ENCODE data around the gene PROCA1.

The PROCA1 gene

DNA sequence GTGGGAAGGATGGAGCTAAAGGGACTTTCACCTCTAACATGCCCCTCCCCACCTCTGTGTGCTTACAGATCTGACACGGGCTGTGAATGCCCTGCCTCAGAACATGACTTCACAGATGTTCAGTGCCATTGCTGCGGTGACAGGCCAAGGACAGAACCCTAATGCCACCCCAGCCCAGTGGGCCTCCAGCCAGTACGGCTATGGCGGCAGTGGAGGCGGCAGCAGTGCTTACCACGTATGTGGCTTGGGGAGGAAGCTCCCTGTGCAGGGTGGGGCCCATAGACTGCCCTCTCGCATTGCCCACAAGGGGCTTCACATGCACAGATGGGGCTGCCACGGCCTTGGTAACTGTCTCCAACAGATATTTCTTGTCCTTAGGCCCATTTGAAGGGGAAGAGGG lies 11.4 kb downstream of the PROCA1 start:
- Histone ChIP-seq H3K36me3 (replicated peaks; ENCODE audit: low read depth, low read length) (peaks cover 73% of the 10 kb centered on the region), H3K4me1 (ENCODE audit: low read length) (no peaks in the 10 kb centered on the region), H4K20me1 (ENCODE audit: insufficient read depth, low read length) (no peaks in the 10 kb centered on the region)

DNA sequence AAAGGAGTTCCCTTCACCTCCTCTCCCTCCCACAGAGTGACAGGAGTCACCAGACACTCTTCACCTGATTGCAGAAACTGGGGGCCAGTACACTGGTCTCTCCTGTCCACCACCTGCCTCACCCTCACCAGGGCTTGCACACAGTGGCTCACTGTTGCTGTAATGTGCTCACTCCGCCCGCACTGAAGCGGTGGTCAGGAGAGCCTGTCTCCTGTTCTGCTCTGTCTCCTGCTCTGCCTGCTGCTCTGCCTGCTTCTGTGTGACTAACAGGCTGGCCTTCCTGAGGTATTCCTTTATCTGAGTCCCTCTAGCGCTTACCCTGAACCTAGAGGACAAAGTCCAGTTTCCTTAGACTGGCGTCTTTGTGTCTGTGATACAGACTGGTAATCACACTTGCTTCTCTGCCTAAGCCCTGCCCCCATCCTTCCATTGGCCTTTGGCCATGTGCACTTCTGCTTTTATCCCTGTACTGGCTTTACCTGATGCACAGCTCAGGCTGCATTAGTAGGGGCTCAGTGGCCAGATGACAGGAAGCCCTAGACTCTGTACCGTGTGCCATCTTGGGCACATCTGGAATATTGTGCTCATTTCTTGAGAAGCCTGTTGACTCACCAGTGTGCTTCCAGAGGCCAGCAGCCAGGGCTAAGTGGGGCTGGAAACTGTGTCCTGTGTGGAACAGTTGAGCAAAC lies 13.3 kb downstream of the PROCA1 start:
- no peak overlapping the region for H2AFZ ChIP-seq (ENCODE audit: low read depth, low read length)
- H3K9me3 ChIP-seq (ENCODE audit: insufficient read depth, low read length): no peaks in the 10 kb centered on the region
- TF ChIP-seq, protein P1, sequence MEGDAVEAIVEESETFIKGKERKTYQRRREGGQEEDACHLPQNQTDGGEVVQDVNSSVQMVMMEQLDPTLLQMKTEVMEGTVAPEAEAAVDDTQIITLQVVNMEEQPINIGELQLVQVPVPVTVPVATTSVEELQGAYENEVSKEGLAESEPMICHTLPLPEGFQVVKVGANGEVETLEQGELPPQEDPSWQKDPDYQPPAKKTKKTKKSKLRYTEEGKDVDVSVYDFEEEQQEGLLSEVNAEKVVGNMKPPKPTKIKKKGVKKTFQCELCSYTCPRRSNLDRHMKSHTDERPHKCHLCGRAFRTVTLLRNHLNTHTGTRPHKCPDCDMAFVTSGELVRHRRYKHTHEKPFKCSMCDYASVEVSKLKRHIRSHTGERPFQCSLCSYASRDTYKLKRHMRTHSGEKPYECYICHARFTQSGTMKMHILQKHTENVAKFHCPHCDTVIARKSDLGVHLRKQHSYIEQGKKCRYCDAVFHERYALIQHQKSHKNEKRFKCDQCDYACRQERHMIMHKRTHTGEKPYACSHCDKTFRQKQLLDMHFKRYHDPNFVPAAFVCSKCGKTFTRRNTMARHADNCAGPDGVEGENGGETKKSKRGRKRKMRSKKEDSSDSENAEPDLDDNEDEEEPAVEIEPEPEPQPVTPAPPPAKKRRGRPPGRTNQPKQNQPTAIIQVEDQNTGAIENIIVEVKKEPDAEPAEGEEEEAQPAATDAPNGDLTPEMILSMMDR (IDR thresholded peaks at IDR 0.05; ENCODE audit: low read depth, low read length): no peak
- no peak for TF ChIP-seq EZH2phosphoT487 (IDR thresholded peaks at IDR 0.05; ENCODE audit: low read depth)
- H3K4me2 ChIP-seq (ENCODE audit: low read length): no peak overlapping the region
- no peak overlapping the region for H3K27ac ChIP-seq (ENCODE audit: low read length)
- H3K4me1 ChIP-seq (ENCODE audit: low read length): no peaks in the 10 kb centered on the region
- peaks cover 80% of the 10 kb centered on the region for H3K36me3 ChIP-seq (replicated peaks; ENCODE audit: low read depth, low read length)
- H3K27me3 ChIP-seq (ENCODE audit: low read depth, low read length): no peaks in the 10 kb centered on the region
- no peaks in the 10 kb centered on the region for H3K79me2 ChIP-seq (ENCODE audit: low read length)
- no peaks in the 10 kb centered on the region for H4K20me1 ChIP-seq (ENCODE audit: insufficient read depth, low read length)
- no peak overlapping the region for H3K4me3 ChIP-seq (ENCODE audit: low read length)
- H3K9ac ChIP-seq (ENCODE audit: low read length): no peak overlapping the region

More for the DNA sequence above, 11.4 kb downstream of the PROCA1 start:
- Histone ChIP-seq H3K4me3 (ENCODE audit: low read length) (no peak overlapping the region), H3K9me3 (ENCODE audit: insufficient read depth, low read length) (no peaks in the 10 kb centered on the region), H3K27ac (ENCODE audit: low read length) (no peak overlapping the region), H2AFZ (ENCODE audit: low read depth, low read length) (no peak overlapping the region), H3K27me3 (ENCODE audit: low read depth, low read length) (no peaks in the 10 kb centered on the region), H3K9ac (ENCODE audit: low read length) (no peak overlapping the region), H3K4me2 (ENCODE audit: low read length) (no peak overlapping the region), H3K79me2 (ENCODE audit: low read length) (no peaks in the 10 kb centered on the region)
- no peak for TF ChIP-seq EZH2phosphoT487 (IDR thresholded peaks at IDR 0.05; ENCODE audit: low read depth)
- TF ChIP-seq, protein P1 (IDR thresholded peaks at IDR 0.05; ENCODE audit: low read depth, low read length): no peak

DNA sequence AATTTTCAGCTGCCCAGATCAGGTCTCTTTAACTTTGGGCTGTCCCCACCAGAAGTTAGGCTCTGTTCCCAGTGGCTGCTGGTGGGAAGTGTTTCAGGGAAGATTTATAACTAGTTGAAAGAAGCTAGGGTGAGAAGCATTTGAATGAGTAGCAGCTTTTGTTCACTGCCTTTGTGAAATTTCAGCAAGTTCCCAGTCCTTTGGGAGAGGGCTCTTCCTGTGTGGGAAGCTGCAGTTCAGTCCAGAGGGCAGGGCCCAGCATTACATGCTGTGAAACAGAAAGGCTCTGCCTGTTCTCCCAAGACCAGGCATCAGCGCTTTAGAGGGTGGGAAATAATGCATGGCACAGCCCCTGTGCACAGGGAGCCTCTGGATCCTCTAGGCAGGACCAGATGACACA lies 17.8 kb downstream of the PROCA1 start:
- no peaks in the 10 kb centered on the region for H3K9me3 ChIP-seq (ENCODE audit: insufficient read depth, low read length)
- H3K4me1 ChIP-seq (ENCODE audit: low read length): no peaks in the 10 kb centered on the region
- no peak overlapping the region for H3K4me2 ChIP-seq (ENCODE audit: low read length)
- H3K4me3 ChIP-seq (ENCODE audit: low read length): no peak overlapping the region
- no peak overlapping the region for H3K27ac ChIP-seq (ENCODE audit: low read length)
- no peak overlapping the region for H2AFZ ChIP-seq (ENCODE audit: low read depth, low read length)
- H3K36me3 ChIP-seq (replicated peaks; ENCODE audit: low read depth, low read length): peaks cover 62% of the 10 kb centered on the region
- H3K79me2 ChIP-seq (ENCODE audit: low read length): no peaks in the 10 kb centered on the region
- no peaks in the 10 kb centered on the region for H3K27me3 ChIP-seq (ENCODE audit: low read depth, low read length)
- TF ChIP-seq, protein P1 (IDR thresholded peaks at IDR 0.05; ENCODE audit: low read depth, low read length): no peak
- no peak for TF ChIP-seq EZH2phosphoT487 (IDR thresholded peaks at IDR 0.05; ENCODE audit: low read depth)
- H4K20me1 ChIP-seq (ENCODE audit: insufficient read depth, low read length): no peaks in the 10 kb centered on the region
- H3K9ac ChIP-seq (ENCODE audit: low read length): no peak overlapping the region

DNA sequence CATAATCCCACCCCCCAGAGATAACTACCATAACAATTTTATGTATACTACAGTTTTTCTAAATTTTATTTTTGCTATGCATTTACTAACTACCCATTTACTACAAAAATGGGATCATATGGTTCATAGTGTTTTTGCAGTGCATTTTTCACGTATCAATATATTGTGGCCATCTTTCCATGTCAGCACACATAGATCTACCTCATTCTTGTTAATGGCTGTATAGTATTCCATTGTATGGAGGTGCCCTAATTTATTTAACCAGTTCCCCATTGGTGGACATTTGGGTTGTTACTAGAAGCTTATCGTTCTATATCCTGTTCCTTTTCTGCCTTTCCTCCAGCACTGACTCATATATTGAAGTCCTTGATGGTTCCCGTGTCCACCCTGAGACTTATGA lies 22.7 kb downstream of the PROCA1 start:
- H2AFZ ChIP-seq (ENCODE audit: low read depth, low read length): no peak overlapping the region
- H3K36me3 ChIP-seq (replicated peaks; ENCODE audit: low read depth, low read length): peaks cover 68% of the 10 kb centered on the region
- no peaks in the 10 kb centered on the region for H3K79me2 ChIP-seq (ENCODE audit: low read length)
- no peaks in the 10 kb centered on the region for H3K4me1 ChIP-seq (ENCODE audit: low read length)
- no peaks in the 10 kb centered on the region for H3K9me3 ChIP-seq (ENCODE audit: insufficient read depth, low read length)
- no peak overlapping the region for H3K4me2 ChIP-seq (ENCODE audit: low read length)
- H4K20me1 ChIP-seq (ENCODE audit: insufficient read depth, low read length): no peaks in the 10 kb centered on the region
- H3K27ac ChIP-seq (ENCODE audit: low read length): no peak overlapping the region
- no peak overlapping the region for H3K9ac ChIP-seq (ENCODE audit: low read length)
- TF ChIP-seq EZH2phosphoT487 (IDR thresholded peaks at IDR 0.05; ENCODE audit: low read depth): no peak
- TF ChIP-seq, protein P1 (IDR thresholded peaks at IDR 0.05; ENCODE audit: low read depth, low read length): no peak
- no peak overlapping the region for H3K4me3 ChIP-seq (ENCODE audit: low read length)
- H3K27me3 ChIP-seq (ENCODE audit: low read depth, low read length): no peaks in the 10 kb centered on the region

Measured in OCI-LY3 (cell line).